Tibial nerve (tissue), 4 donors: ENCODE measurements around the gene MOB3A. TPM values are rescaled to one million over a fixed set of nuclear protein-coding genes. Genes with fewer than 3 reads are reported as not detected.

Experiments
- DNase-seq, 2 donors: peaks; one replicate each; pipeline ENCODE4 v3.0.0-alpha.2; 2019; ENCODE audit warnings: low spot score in 2 of 2
- H3K27ac ChIP-seq, 4 donors: fragments of 200-600 bp; sonication (generic) in 3 of 4; one replicate each; pipeline ENCODE4 v1.5.1; 2017 to 2019; ENCODE audit warnings: mild to moderate bottlenecking in 1 of 4
- H3K27me3 ChIP-seq, 2 donors: fragments of 200-600 bp; sonication (generic) in 1 of 2; one replicate each; pipeline versions ENCODE4 v1.5.1 to v1.6.0; 2017 to 2019
- H3K36me3 ChIP-seq, 3 donors: fragments of 200-600 bp; sonication (generic); one replicate each; pipeline ENCODE4 v1.5.1; 2018 to 2019
- H3K4me1 ChIP-seq, 4 donors: fragments of 200-600 bp; sonication (generic) in 3 of 4; one replicate each; pipeline ENCODE4 v1.5.1; 2017 to 2019
- H3K4me3 ChIP-seq, 4 donors: fragments of 200-600 bp; sonication (generic) in 3 of 4; one replicate each; pipeline ENCODE4 v1.5.1; 2017 to 2019; ENCODE audit warnings: mild to moderate bottlenecking in 1 of 4, moderate library complexity in 1 of 4
- H3K9me3 ChIP-seq, 4 donors: fragments of 200-600 bp; sonication (generic) in 3 of 4; one replicate each; pipeline ENCODE4 v1.5.1; 2017 to 2019
- EP300 ChIP-seq, 2 donors: sonication (generic); formaldehyde crosslinking; IDR thresholded peaks; one replicate each; pipeline ENCODE4 v1.6.1; 2017; ENCODE audit warnings: antibody characterized with exemption in 2 of 2, mild to moderate bottlenecking in 1 of 2
- POLR2A ChIP-seq, 2 donors: fragments of 450-650 bp; IDR thresholded peaks; one replicate each; pipeline ENCODE4 v1.6.1; 2017; ENCODE audit warnings: antibody characterized with exemption in 2 of 2, mild to moderate bottlenecking in 2 of 2, moderate library complexity in 2 of 2
- WGBS, 2 donors: methylation state at CpG; one replicate each; pipeline ENCODE4 v1.1.5; 2018; 5-methylcytosine and 5-hydroxymethylcytosine counted together
- total RNA-seq, 4 donors: library from RNA; depleted of rRNA; stranded (reverse); fragments of >200 nt; gene quantifications; one replicate each; pipeline ENCODE4 v1.1.0, GENCODE V29; 2016
- TF ChIP-seq, protein P1 (sequence below), 5 experiments: fragments of 200-600 bp in 3 of 5; fragments of 450-650 bp in 2 of 5; sonication (generic) in 3 of 5; IDR thresholded peaks; one replicate each; pipeline ENCODE4 v1.5.1; 2016 to 2019; ENCODE audit warnings: antibody characterized with exemption in 5 of 5, mild to moderate bottlenecking in 3 of 5, moderate library complexity in 2 of 5

The MOB3A gene
- total RNA-seq, 4 donors from 2014 or later = 31.7 to 70.8 (median 35.2) TPM

DNA sequence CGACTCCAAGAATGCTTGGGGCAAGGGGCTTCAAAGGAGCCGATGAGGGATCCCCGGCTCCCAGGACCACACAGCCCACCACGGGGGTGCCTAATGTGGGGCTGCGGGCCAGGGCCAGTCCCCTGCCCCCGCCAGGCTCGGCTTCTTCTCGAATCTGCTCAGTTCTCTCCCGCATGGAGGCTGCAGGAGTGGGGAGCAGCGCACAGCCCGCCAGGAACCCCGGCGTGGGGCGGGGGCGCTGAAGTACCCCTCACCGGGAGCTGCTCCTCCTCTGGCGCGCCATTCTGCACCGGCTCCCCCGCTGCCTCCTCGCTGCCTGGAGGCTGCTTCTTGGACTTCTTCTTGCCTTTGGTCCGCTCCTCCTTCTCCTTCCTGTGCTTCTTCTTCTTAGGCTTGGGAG, 15.3 kb upstream of the MOB3A start:
- Histone ChIP-seq H3K4me3 (no peak overlapping the region), H3K27me3 (no peaks in the 10 kb centered on the region), H3K27ac (no peak overlapping the region), H3K9me3 (no peaks in the 10 kb centered on the region), H3K36me3 (peaks cover 10 to 100% (median 68%) of the 10 kb centered on the region in 3 donors), H3K4me1 (peaks cover 0 to 2% (median 0%) of the 10 kb centered on the region in 4 donors)
- TF ChIP-seq, protein P1, sequence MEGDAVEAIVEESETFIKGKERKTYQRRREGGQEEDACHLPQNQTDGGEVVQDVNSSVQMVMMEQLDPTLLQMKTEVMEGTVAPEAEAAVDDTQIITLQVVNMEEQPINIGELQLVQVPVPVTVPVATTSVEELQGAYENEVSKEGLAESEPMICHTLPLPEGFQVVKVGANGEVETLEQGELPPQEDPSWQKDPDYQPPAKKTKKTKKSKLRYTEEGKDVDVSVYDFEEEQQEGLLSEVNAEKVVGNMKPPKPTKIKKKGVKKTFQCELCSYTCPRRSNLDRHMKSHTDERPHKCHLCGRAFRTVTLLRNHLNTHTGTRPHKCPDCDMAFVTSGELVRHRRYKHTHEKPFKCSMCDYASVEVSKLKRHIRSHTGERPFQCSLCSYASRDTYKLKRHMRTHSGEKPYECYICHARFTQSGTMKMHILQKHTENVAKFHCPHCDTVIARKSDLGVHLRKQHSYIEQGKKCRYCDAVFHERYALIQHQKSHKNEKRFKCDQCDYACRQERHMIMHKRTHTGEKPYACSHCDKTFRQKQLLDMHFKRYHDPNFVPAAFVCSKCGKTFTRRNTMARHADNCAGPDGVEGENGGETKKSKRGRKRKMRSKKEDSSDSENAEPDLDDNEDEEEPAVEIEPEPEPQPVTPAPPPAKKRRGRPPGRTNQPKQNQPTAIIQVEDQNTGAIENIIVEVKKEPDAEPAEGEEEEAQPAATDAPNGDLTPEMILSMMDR (IDR thresholded peaks at IDR 0.05) = no peak
- TF ChIP-seq POLR2A (IDR thresholded peaks at IDR 0.05) = no peak
- TF ChIP-seq EP300 (IDR thresholded peaks at IDR 0.05) = no peak
- DNase-seq = no peak
- 87 to 96% methylated on average over 21 to 22 of the region's 22 CpGs for WGBS, 2 donors

DNA sequence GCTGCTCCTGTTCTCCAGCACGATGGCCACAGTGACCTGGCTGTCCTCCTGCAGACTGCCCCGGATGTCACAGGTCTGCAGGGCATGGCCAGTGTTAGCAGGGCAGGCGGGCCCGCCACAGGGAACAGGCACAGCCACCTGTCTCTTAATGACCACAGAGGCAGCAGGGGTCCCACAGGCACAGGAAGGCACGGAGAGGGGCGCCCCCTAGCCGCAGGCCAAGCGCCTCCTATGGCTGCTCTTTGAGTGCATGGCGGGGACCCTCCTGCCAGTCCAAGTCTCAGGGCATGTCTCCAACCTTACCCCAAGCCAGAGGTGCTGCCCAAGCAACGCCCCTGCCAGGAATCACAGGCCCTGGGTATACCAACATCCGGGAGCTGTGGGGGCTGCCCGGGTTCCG, 14.7 kb upstream of the MOB3A start:
- WGBS, 2 donors = 77% methylated on average over 7 of the region's 13 CpGs; no CpG with 5 or more reads in 1 of the 2 donors
- Histone ChIP-seq H3K9me3 (peaks cover 0 to 5% (median 0%) of the 10 kb centered on the region in 4 donors), H3K4me3 (no peak overlapping the region), H3K36me3 (peaks cover 10 to 100% (median 62%) of the 10 kb centered on the region in 3 donors), H3K4me1 (peaks cover 0 to 2% (median 0%) of the 10 kb centered on the region in 4 donors), H3K27ac (no peak overlapping the region), H3K27me3 (no peaks in the 10 kb centered on the region)
- no peak for DNase-seq
- TF ChIP-seq, protein P1 (IDR thresholded peaks at IDR 0.05) = no peak
- TF ChIP-seq POLR2A (IDR thresholded peaks at IDR 0.05) (no peak), EP300 (IDR thresholded peaks at IDR 0.05) (no peak)

DNA sequence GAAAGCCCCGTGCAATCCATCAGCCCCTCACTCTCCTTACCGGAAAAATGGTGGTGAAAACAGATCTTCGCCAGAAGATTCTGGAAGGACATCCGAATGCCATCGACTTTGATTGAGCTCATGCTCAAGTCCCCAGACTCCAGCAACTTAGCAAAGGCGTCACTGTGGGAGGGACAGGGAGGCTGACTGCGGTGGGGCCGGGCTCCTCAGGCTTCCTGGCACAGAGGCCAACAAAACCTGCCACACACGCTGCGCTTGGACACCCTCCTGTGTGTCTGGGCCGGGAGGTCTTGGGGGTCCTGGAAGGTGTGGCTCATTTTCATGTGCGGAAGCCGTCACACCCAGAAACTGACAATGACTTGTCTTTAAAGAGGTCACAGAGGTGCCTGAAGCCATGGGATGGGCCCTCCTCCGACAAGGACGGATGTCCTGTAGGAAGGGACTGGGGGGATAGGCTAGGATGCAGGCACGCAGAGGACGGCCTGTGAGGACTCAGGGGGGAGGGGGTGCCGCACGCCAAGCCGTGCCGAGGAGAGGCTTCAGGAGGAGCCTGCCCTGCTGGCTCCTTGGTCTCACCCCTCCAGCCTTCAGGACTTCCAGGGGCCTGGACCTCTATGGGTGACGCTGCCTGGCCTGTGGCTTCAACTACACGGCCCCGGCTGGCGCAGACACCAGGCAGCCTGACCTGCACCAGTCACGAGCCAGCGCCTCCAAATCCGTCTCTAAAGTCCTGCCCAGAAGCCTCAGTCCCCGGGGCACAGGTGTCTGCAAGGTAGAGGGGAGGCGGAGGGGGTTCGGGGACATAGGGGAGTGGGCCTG, 13.1 kb upstream of the MOB3A start:
- no peak for DNase-seq
- TF ChIP-seq POLR2A (IDR thresholded peaks at IDR 0.05) (no peak), EP300 (IDR thresholded peaks at IDR 0.05) (no peak)
- TF ChIP-seq, protein P1 (IDR thresholded peaks at IDR 0.05) = no peak
- Histone ChIP-seq H3K9me3 (peaks cover 0 to 15% (median 0%) of the 10 kb centered on the region in 4 donors), H3K4me1 (no peaks in the 10 kb centered on the region), H3K27ac (no peak overlapping the region), H3K4me3 (no peak overlapping the region), H3K27me3 (no peaks in the 10 kb centered on the region), H3K36me3 (peaks cover 10 to 100% (median 46%) of the 10 kb centered on the region in 3 donors)
- 87% methylated on average over 31 of the region's 31 CpGs for WGBS, 2 donors

DNA sequence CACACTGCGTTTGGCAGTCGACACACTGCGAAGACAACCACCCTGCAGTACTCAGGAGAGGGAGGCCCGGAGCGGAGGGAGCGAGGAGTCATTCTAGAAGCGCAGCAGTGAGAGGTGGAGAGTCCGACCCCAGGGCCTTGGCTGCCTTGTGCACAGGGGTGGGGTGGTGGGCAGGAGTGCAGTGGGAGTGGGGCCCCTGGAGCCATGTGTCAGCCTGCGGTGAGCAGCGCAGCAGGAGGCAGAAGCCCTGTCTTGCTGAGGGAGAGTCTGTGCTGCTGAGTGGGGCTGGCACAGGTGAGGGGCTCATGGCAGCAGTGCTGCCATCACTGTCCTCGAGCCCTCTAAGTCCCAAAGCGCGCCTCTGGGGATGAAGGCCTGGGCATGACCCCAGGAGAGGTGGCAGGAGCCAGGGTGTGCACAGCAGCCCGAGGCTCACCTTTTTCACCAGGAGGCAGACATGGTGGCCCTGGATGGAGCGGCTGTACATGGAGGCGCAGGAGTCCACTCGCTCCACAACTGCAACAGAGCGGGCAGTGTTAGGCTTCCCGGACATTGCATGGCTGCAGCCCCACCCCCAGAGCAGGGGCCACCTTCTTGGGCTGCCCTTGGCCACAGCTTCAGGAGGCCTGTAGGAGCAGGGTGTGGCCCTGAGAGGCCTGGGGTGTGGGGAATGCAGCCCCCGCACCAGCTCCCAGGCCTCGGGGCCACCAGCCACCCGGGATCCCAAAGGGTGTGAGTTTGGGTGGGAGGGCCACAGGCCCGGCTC, 12.3 kb upstream of the MOB3A start:
- Histone ChIP-seq H3K36me3 (peaks cover 10 to 100% (median 38%) of the 10 kb centered on the region in 3 donors), H3K4me1 (no peaks in the 10 kb centered on the region), H3K9me3 (peaks cover 0 to 15% (median 0%) of the 10 kb centered on the region in 4 donors), H3K27me3 (no peaks in the 10 kb centered on the region), H3K4me3 (no peak overlapping the region), H3K27ac (no peak overlapping the region)
- no peak for DNase-seq
- TF ChIP-seq, protein P1 (IDR thresholded peaks at IDR 0.05) = no peak
- TF ChIP-seq POLR2A (IDR thresholded peaks at IDR 0.05) = no peak
- TF ChIP-seq EP300 (IDR thresholded peaks at IDR 0.05) = no peak
- 91 to 96% methylated on average over 17 to 23 of the region's 23 CpGs for WGBS, 2 donors
